Loucy (cell line): ENCODE results near the gene INS.

Experiments used
- H2AFZ ChIP-seq: fragments of 200-600 bp; sonication (generic); 2 replicates; pipeline ENCODE4 v1.6.0; 2016; ENCODE audit warnings: antibody characterized with exemption, mild to moderate bottlenecking, low read length, moderate library complexity
- H3F3A ChIP-seq: fragments of 200-600 bp; 2 replicates; pipeline ENCODE4 v1.6.0; 2016; ENCODE audit warnings: antibody characterized with exemption, low read depth, mild to moderate bottlenecking
- H3K27me3 ChIP-seq: fragments of 200-600 bp; sonication (generic); 2 replicates; pipeline ENCODE4 v1.6.1; 2014; ENCODE audit warnings: low read length, mild to moderate bottlenecking; ENCODE audit not compliant: insufficient read depth, poor library complexity, severe bottlenecking
- H3K36me3 ChIP-seq: fragments of 200-600 bp; sonication (generic); 2 replicates; pipeline ENCODE4 v1.6.1; 2016; ENCODE audit warnings: low read length; ENCODE audit not compliant: insufficient read depth
- H3K4me1 ChIP-seq: fragments of 200-600 bp; sonication (generic); 2 replicates; pipeline ENCODE4 v1.5.1; 2014; ENCODE audit warnings: low read length, mild to moderate bottlenecking; ENCODE audit not compliant: insufficient read depth, poor library complexity, severe bottlenecking
- H3K4me2 ChIP-seq: fragments of 200-600 bp; sonication (generic); 2 replicates; pipeline ENCODE4 v1.6.0; 2014; ENCODE audit warnings: antibody characterized with exemption, low read length, low read depth, mild to moderate bottlenecking; ENCODE audit not compliant: poor library complexity, severe bottlenecking
- H3K4me3 ChIP-seq: fragments of 200-600 bp; sonication (generic); 2 replicates; pipeline ENCODE4 v1.5.1; 2014; ENCODE audit warnings: low read length, mild to moderate bottlenecking, mixed read lengths; ENCODE audit not compliant: poor library complexity, severe bottlenecking
- H3K79me2 ChIP-seq: fragments of 200-600 bp; sonication (generic); 2 replicates; pipeline ENCODE4 v1.6.1; 2014; ENCODE audit warnings: low read length; ENCODE audit not compliant: insufficient read depth
- H3K9ac ChIP-seq: fragments of 200-600 bp; sonication (generic); 2 replicates; pipeline ENCODE4 v1.6.0; 2014; ENCODE audit warnings: mild to moderate bottlenecking, low read depth, low read length, moderate library complexity; ENCODE audit not compliant: poor library complexity, severe bottlenecking
- H3K9me2 ChIP-seq: fragments of 200-600 bp; sonication (generic); replicated peaks from 2 replicates; pipeline ENCODE4 v1.6.1; 2016; ENCODE audit warnings: low read depth, low read length, mixed read lengths
- H3K9me3 ChIP-seq: fragments of 200-600 bp; sonication (generic); 2 replicates; pipeline ENCODE4 v1.6.1; 2014; ENCODE audit warnings: mild to moderate bottlenecking, antibody characterized with exemption, low read length, low read depth; ENCODE audit not compliant: insufficient read depth
- H4K20me1 ChIP-seq: fragments of 200-600 bp; sonication (generic); 2 replicates; pipeline ENCODE4 v1.6.0; 2014; ENCODE audit warnings: antibody characterized with exemption, low read length, mild to moderate bottlenecking; ENCODE audit not compliant: insufficient read depth, poor library complexity, severe bottlenecking
- CTCF ChIP-seq: fragments of 200-600 bp; sonication (generic); conservative IDR thresholded peaks from 2 replicates; pipeline ENCODE4 v1.5.1; 2014; ENCODE audit warnings: mild to moderate bottlenecking, antibody characterized with exemption, low read length
- EZH2phosphoT487 ChIP-seq: fragments of 200-600 bp; IDR thresholded peaks from 2 replicates; pipeline ENCODE4 v1.6.1; 2018; ENCODE audit warnings: antibody characterized with exemption, mild to moderate bottlenecking, moderate library complexity, borderline replicate concordance

INS gene

DNA sequence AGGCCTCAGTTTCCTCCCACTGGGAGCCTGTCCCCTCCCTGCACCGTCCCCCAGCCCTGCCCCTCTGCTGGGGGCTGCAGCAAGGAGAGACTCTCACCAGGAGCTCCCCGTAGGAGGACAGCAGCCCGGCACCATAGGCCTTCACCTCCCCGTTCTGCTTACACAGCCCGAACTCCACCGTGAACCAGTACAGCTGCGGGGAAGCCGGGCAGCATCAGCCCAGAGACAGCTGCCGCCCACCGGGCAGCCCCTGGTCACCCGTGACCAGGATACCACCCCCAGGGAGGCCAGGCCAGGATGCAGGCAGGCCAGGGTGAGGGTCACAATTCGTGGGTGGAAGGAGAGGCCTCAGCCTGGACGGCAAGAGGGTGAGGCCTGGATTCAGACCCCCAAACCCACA is 4.6 kb upstream of the INS start:
- H3K9ac ChIP-seq = no peak overlapping the region
- H3K4me2 ChIP-seq = no peak overlapping the region
- TF ChIP-seq CTCF = no peak
- no peak for TF ChIP-seq EZH2phosphoT487
- H3K36me3 ChIP-seq = no peaks in the 10 kb centered on the region
- H2AFZ ChIP-seq = no peak overlapping the region
- no peaks in the 10 kb centered on the region for H3K4me1 ChIP-seq
- H3F3A ChIP-seq = no peaks in the 10 kb centered on the region
- no peaks in the 10 kb centered on the region for H3K27me3 ChIP-seq
- H4K20me1 ChIP-seq = no peaks in the 10 kb centered on the region
- no peaks in the 10 kb centered on the region for H3K9me3 ChIP-seq
- H3K79me2 ChIP-seq = no peaks in the 10 kb centered on the region
- no peak overlapping the region for H3K4me3 ChIP-seq
- H3K9me2 ChIP-seq = no peaks in the 10 kb centered on the region

DNA sequence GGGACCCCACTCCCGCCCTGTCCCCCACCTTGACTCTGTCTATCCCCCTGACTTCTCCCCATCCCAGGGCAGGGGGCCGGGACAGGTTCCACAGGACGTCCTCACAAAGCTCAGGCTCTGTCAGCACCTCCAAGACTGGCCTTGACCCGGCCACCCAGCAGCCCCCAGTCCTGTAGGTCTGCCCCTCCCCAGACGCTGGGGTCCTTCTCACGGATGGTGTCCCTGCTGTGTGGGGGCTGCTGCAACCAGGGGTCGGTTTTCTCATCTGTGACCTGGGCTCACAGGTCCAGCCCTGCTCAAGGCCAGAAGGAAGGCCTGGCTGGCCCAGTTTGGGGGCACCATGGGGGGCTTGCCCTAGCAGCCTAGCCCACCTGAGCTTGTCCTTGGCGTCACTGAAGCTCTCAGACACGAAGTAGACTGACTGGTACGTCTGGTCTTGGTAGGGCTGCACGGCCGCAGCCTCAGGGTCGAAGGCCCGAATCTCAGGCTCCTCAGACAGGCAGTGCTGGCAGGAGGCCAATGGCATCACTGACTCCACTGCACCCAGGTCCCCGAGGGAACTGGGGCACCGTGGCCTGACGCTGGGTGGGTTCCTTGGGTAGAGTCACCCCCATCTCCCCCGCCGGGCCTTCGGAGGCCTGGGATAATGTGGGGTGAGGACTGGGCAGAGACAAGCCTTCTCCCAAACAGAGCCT is 4.0 kb upstream of the INS start:
- Histone ChIP-seq H2AFZ (no peak overlapping the region), H3K4me2 (no peak overlapping the region), H3K9ac (no peak overlapping the region), H3K27me3 (no peaks in the 10 kb centered on the region), H3K36me3 (no peaks in the 10 kb centered on the region), H3K9me2 (no peaks in the 10 kb centered on the region), H3F3A (no peaks in the 10 kb centered on the region), H3K4me1 (no peaks in the 10 kb centered on the region), H3K9me3 (no peaks in the 10 kb centered on the region), H3K4me3 (no peak overlapping the region), H3K79me2 (no peaks in the 10 kb centered on the region), H4K20me1 (no peaks in the 10 kb centered on the region)
- TF ChIP-seq EZH2phosphoT487 (no peak), CTCF (no peak)

DNA sequence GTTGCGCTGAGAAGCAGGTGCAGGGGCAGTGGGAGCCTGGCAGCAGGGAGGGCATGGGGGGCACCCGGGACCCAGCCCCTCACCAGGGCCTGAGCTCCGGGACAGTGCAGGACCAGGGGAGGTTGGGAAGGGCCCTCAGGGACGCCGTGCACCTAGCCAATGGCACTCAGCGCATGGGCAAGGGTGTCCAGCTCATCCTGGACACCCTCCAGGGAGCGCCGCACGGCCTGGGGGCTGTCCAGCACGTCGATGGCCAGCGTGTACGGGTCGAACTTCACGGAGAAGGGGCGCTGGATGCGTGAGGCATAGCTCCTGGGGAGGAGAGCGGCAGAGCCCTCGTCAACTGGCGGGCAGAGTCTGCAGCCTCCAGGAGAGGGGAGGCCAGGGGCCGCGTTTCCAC is 3.1 kb upstream of the INS start:
- Histone ChIP-seq H3K9me3 (no peaks in the 10 kb centered on the region), H3K27me3 (no peaks in the 10 kb centered on the region), H3K9ac (no peak overlapping the region), H2AFZ (no peak overlapping the region), H3K4me2 (no peak overlapping the region), H3K9me2 (no peaks in the 10 kb centered on the region), H3K4me1 (no peaks in the 10 kb centered on the region), H3K79me2 (no peaks in the 10 kb centered on the region), H4K20me1 (no peaks in the 10 kb centered on the region), H3K36me3 (no peaks in the 10 kb centered on the region), H3K4me3 (no peak overlapping the region), H3F3A (no peaks in the 10 kb centered on the region)
- TF ChIP-seq CTCF (no peak), EZH2phosphoT487 (no peak)
